Immature natural killer cell (primary cell): ENCODE results near the gene RAP1GDS1. TPM values are rescaled to one million over a fixed set of nuclear protein-coding genes. Genes with fewer than 3 reads are reported as not detected.
"Not testable (repeated sequence)": the region's sequence is repeated elsewhere in the genome, so short reads cannot be mapped to it uniquely, and the experiment has no call there.

Source experiments
- DNase-seq, 3 donors: peaks; one replicate each; pipeline ENCODE4 v3.0.0; 2022; ENCODE audit warnings: mixed read lengths in 1 of 3
- H3K27ac Mint-ChIP-seq, 6 donors: one replicate each; pipeline ENCODE4 v1.8.0; 2020; ENCODE audit warnings: mixed read lengths in 6 of 6, mild to moderate bottlenecking in 5 of 6, inconsistent platforms in 4 of 6, moderate library complexity in 3 of 6
- H3K27me3 Mint-ChIP-seq, 3 donors: one replicate each; pipeline ENCODE4 v1.8.0; 2020 to 2021; ENCODE audit warnings: low read depth in 3 of 3, mild to moderate bottlenecking in 3 of 3, mixed read lengths in 3 of 3, moderate library complexity in 3 of 3, inconsistent platforms in 1 of 3
- H3K36me3 Mint-ChIP-seq, 3 donors: one replicate each; pipeline ENCODE4 v1.8.0; 2020; ENCODE audit warnings: mixed read lengths in 3 of 3, inconsistent platforms in 2 of 3, mild to moderate bottlenecking in 2 of 3
- H3K4me1 Mint-ChIP-seq, 2 donors: one replicate each; pipeline ENCODE4 v1.8.0; 2020; ENCODE audit warnings: inconsistent platforms in 2 of 2, mild to moderate bottlenecking in 2 of 2, mixed read lengths in 2 of 2, moderate library complexity in 1 of 2
- H3K4me3 Mint-ChIP-seq, 5 donors: one replicate each; pipeline ENCODE4 v1.8.0; 2020; ENCODE audit warnings: mild to moderate bottlenecking in 5 of 5, mixed read lengths in 5 of 5, inconsistent platforms in 3 of 5, moderate library complexity in 3 of 5
- H3K9me3 Mint-ChIP-seq, 6 donors: one replicate each; pipeline ENCODE4 v1.8.0; 2020; ENCODE audit warnings: mild to moderate bottlenecking in 6 of 6, mixed read lengths in 6 of 6, inconsistent platforms in 4 of 6, moderate library complexity in 3 of 6
- polyA plus RNA-seq, 3 donors: library from polyadenylated mRNA; unstranded; fragments of 300-500 nt; fragmentation: Illumina TruSeq; gene quantifications; one replicate each; pipeline ENCODE4 v1.2.3, GENCODE V29; 2021

Gene RAP1GDS1
- polyA plus RNA-seq, 3 donors from 2014 or later, result 50.4 to 85.0 (median 54.8) TPM

- no peaks in the 10 kb centered on the region for H3K27me3 Mint-ChIP-seq
- DNase-seq, result no peak
- peaks cover 31 to 46% of the 10 kb centered on the region in 2 donors for H3K4me1 Mint-ChIP-seq
- peaks cover 0 to 5% (median 0%) of the 10 kb centered on the region in 6 donors for H3K9me3 Mint-ChIP-seq
- no peak overlapping the region for H3K4me3 Mint-ChIP-seq
- peaks cover 0 to 10% (median 0%) of the 10 kb centered on the region in 3 donors for H3K36me3 Mint-ChIP-seq
- no peak overlapping the region for H3K27ac Mint-ChIP-seq
Observed at GRCh38 chr4:98338761-98339438, 77.7 kb downstream of the RAP1GDS1 start.

GRCh38 chr4:98341309-98341708 lies 80.1 kb downstream of the RAP1GDS1 start:
- no peaks in the 10 kb centered on the region for H3K27me3 Mint-ChIP-seq
- H3K4me1 Mint-ChIP-seq, result peaks cover 20 to 25% of the 10 kb centered on the region in 2 donors
- peaks cover 0 to 6% (median 0%) of the 10 kb centered on the region in 3 donors for H3K36me3 Mint-ChIP-seq
- no peak overlapping the region for H3K4me3 Mint-ChIP-seq
- H3K9me3 Mint-ChIP-seq, result no peaks in the 10 kb centered on the region
- DNase-seq, result no peak
- no peak overlapping the region for H3K27ac Mint-ChIP-seq

- Mint-ChIP-seq H3K9me3 (peaks cover 0 to 3% (median 0%) of the 10 kb centered on the region in 6 donors), H3K36me3 (peaks cover 0 to 14% (median 6%) of the 10 kb centered on the region in 3 donors), H3K27me3 (peaks cover 0 to 2% (median 0%) of the 10 kb centered on the region in 3 donors), H3K27ac (no peak overlapping the region), H3K4me3 (no peak overlapping the region), H3K4me1 (peaks cover 6 to 8% of the 10 kb centered on the region in 2 donors)
- DNase-seq, result no peak
Observed at GRCh38 chr4:98343626-98344025, 82.4 kb downstream of the RAP1GDS1 start.

GRCh38 chr4:98345838-98346237 lies 84.7 kb downstream of the RAP1GDS1 start:
- H3K4me1 Mint-ChIP-seq, result peaks cover 8 to 10% of the 10 kb centered on the region in 2 donors
- H3K27ac Mint-ChIP-seq, result peak overlapping the region in 1 of 6 donors; percentile 23
- no peak for DNase-seq
- H3K9me3 Mint-ChIP-seq, result peaks cover 0 to 4% (median 0%) of the 10 kb centered on the region in 6 donors
- H3K4me3 Mint-ChIP-seq, result no peak overlapping the region
- H3K27me3 Mint-ChIP-seq, result peaks cover 0 to 4% (median 0%) of the 10 kb centered on the region in 3 donors
- peaks cover 0 to 15% (median 7%) of the 10 kb centered on the region in 3 donors for H3K36me3 Mint-ChIP-seq

- peaks cover 0 to 4% (median 0%) of the 10 kb centered on the region in 3 donors for H3K27me3 Mint-ChIP-seq
- H3K9me3 Mint-ChIP-seq, result peaks cover 0 to 4% (median 0%) of the 10 kb centered on the region in 6 donors
- peak overlapping the region in 3 of 5 donors; percentile 9 to 62 (median 49) for H3K4me3 Mint-ChIP-seq
- H3K36me3 Mint-ChIP-seq, result peaks cover 4 to 20% (median 6%) of the 10 kb centered on the region in 3 donors
- H3K27ac Mint-ChIP-seq, result peak overlapping the region; percentile 5 to 60 (median 28)
- H3K4me1 Mint-ChIP-seq, result peaks cover 26 to 36% of the 10 kb centered on the region in 2 donors
- DNase-seq, result no peak
Observed at GRCh38 chr4:98352396-98352795, 91.2 kb downstream of the RAP1GDS1 start.

GRCh38 chr4:98352940-98353339 lies 91.8 kb downstream of the RAP1GDS1 start:
- Mint-ChIP-seq H3K4me1 (peaks cover 26 to 36% of the 10 kb centered on the region in 2 donors), H3K27me3 (peaks cover 0 to 3% (median 0%) of the 10 kb centered on the region in 3 donors), H3K27ac (peak overlapping the region in 5 of 6 donors; percentile 5 to 60 (median 17)), H3K36me3 (peaks cover 4 to 19% (median 6%) of the 10 kb centered on the region in 3 donors), H3K4me3 (peak overlapping the region in 4 of 5 donors; percentile 1 to 62 (median 41)), H3K9me3 (peaks cover 0 to 4% (median 0%) of the 10 kb centered on the region in 6 donors)
- DNase-seq, result no peak

GRCh38 chr4:98358630-98359248 lies 97.6 kb downstream of the RAP1GDS1 start:
- H3K9me3 Mint-ChIP-seq, result peaks cover 0 to 2% (median 0%) of the 10 kb centered on the region in 6 donors
- H3K4me1 Mint-ChIP-seq, result peaks cover 26 to 42% of the 10 kb centered on the region in 2 donors
- peak overlapping the region in 2 of 6 donors; percentile 60 to 75 for H3K27ac Mint-ChIP-seq
- H3K36me3 Mint-ChIP-seq, result peaks cover 9 to 14% (median 10%) of the 10 kb centered on the region in 3 donors
- no peaks in the 10 kb centered on the region for H3K27me3 Mint-ChIP-seq
- no peak for DNase-seq
- H3K4me3 Mint-ChIP-seq, result peak overlapping the region in 1 of 5 donors; percentile 66

- Mint-ChIP-seq H3K9me3 (peaks cover 0 to 2% (median 0%) of the 10 kb centered on the region in 6 donors), H3K4me1 (peaks cover 26 to 50% of the 10 kb centered on the region in 2 donors), H3K27me3 (no peaks in the 10 kb centered on the region), H3K36me3 (peaks cover 9 to 14% (median 12%) of the 10 kb centered on the region in 3 donors), H3K4me3 (peak overlapping the region; percentile 1 to 66 (median 38)), H3K27ac (peak overlapping the region; percentile 10 to 75 (median 48))
- DNase-seq, result no peak
Observed at GRCh38 chr4:98359646-98360045, 98.5 kb downstream of the RAP1GDS1 start.

GRCh38 chr4:98363431-98363830 lies 102.2 kb downstream of the RAP1GDS1 start:
- peaks cover 24 to 43% of the 10 kb centered on the region in 2 donors for H3K4me1 Mint-ChIP-seq
- H3K36me3 Mint-ChIP-seq, result peaks cover 27 to 36% (median 28%) of the 10 kb centered on the region in 3 donors
- peaks cover 6 to 18% (median 9%) of the 10 kb centered on the region in 6 donors for H3K9me3 Mint-ChIP-seq
- DNase-seq, result no peak
- no peaks in the 10 kb centered on the region for H3K27me3 Mint-ChIP-seq
- peak overlapping the region in 1 of 6 donors; percentile 12 for H3K27ac Mint-ChIP-seq
- no peak overlapping the region for H3K4me3 Mint-ChIP-seq

- not testable (repeated sequence) for H3K27ac Mint-ChIP-seq, DNase-seq, H3K27me3 Mint-ChIP-seq, H3K4me3 Mint-ChIP-seq
- Mint-ChIP-seq H3K4me1 (peaks cover 9 to 26% of the 10 kb centered on the region in 2 donors), H3K9me3 (peaks cover 6 to 18% (median 9%) of the 10 kb centered on the region in 6 donors), H3K36me3 (peaks cover 34 to 47% (median 41%) of the 10 kb centered on the region in 3 donors)
Observed at GRCh38 chr4:98366275-98366674, 105.1 kb downstream of the RAP1GDS1 start.

- DNase-seq, H3K4me3 Mint-ChIP-seq, H3K27me3 Mint-ChIP-seq: not testable (repeated sequence)
- Mint-ChIP-seq H3K36me3 (peaks cover 34 to 52% (median 45%) of the 10 kb centered on the region in 3 donors), H3K27ac (peak overlapping the region in 2 of 6 donors; percentile 3 to 60), H3K9me3 (peaks cover 4 to 18% (median 9%) of the 10 kb centered on the region in 6 donors), H3K4me1 (peaks cover 5 to 13% of the 10 kb centered on the region in 2 donors)
Observed at GRCh38 chr4:98368000-98368399, 106.8 kb downstream of the RAP1GDS1 start.

GRCh38 chr4:98369322-98369721 lies 108.1 kb downstream of the RAP1GDS1 start:
- DNase-seq, result no peak
- Mint-ChIP-seq H3K4me1 (peaks cover 1% of the 10 kb centered on the region in 2 donors), H3K36me3 (peaks cover 37 to 54% (median 41%) of the 10 kb centered on the region in 3 donors), H3K27ac (no peak overlapping the region), H3K4me3 (no peak overlapping the region), H3K27me3 (peaks cover 0 to 4% (median 0%) of the 10 kb centered on the region in 3 donors), H3K9me3 (peaks cover 4 to 18% (median 9%) of the 10 kb centered on the region in 6 donors)

- Mint-ChIP-seq H3K4me1 (peaks cover 1 to 7% of the 10 kb centered on the region in 2 donors), H3K9me3 (no peaks in the 10 kb centered on the region), H3K4me3 (no peak overlapping the region), H3K27me3 (peaks cover 0 to 4% (median 0%) of the 10 kb centered on the region in 3 donors), H3K36me3 (peaks cover 10 to 24% (median 15%) of the 10 kb centered on the region in 3 donors), H3K27ac (no peak overlapping the region)
- DNase-seq, result no peak
Observed at GRCh38 chr4:98374643-98375042, 113.5 kb downstream of the RAP1GDS1 start.
